Hepatocyte (in vitro differentiated cells): ENCODE measurements around the gene MPG. TPM values are rescaled to one million over a fixed set of nuclear protein-coding genes. Genes with fewer than 3 reads are reported as not detected.

Experiments used
- DNase-seq: peaks from one replicate; pipeline ENCODE4 v3.0.0-alpha.2; 2016; ENCODE audit warnings: low spot score
- H2AFZ ChIP-seq: fragments of 200-600 bp; sonication (generic); 2 replicates; pipeline ENCODE4 v1.6.0; 2016; ENCODE audit warnings: antibody characterized with exemption, mild to moderate bottlenecking
- H3K27ac ChIP-seq: fragments of 200-600 bp; sonication (generic); 2 replicates; pipeline ENCODE4 v1.5.1; 2016; ENCODE audit warnings: mild to moderate bottlenecking
- H3K27me3 ChIP-seq: fragments of 200-600 bp; sonication (generic); 2 replicates; pipeline ENCODE4 v1.6.1; 2016
- H3K36me3 ChIP-seq: fragments of 200-600 bp; sonication (generic); replicated peaks from 2 replicates; pipeline ENCODE4 v1.5.1; 2016; ENCODE audit warnings: low read depth; ENCODE audit not compliant: insufficient read depth
- H3K4me1 ChIP-seq: fragments of 200-600 bp; sonication (generic); 2 replicates; pipeline ENCODE4 v1.5.1; 2016; ENCODE audit warnings: mild to moderate bottlenecking, moderate library complexity; ENCODE audit not compliant: insufficient read depth
- H3K4me2 ChIP-seq: fragments of 200-600 bp; sonication (generic); 2 replicates; pipeline ENCODE4 v1.6.0; 2016
- H3K4me3 ChIP-seq: fragments of 200-600 bp; sonication (generic); 2 replicates; pipeline ENCODE4 v1.5.1; 2016; ENCODE audit warnings: mild to moderate bottlenecking
- H3K79me2 ChIP-seq: fragments of 200-600 bp; sonication (generic); 2 replicates; pipeline ENCODE4 v1.6.0; 2017; ENCODE audit warnings: mild to moderate bottlenecking
- H3K9me2 ChIP-seq: fragments of 200-600 bp; sonication (generic); replicated peaks from 2 replicates; pipeline ENCODE4 v1.6.0; 2017; ENCODE audit warnings: mild to moderate bottlenecking; ENCODE audit not compliant: insufficient read depth
- H3K9me3 ChIP-seq: fragments of 200-600 bp; sonication (generic); 2 replicates; pipeline ENCODE4 v1.5.1; 2016; ENCODE audit warnings: low read depth, mild to moderate bottlenecking
- H4K20me1 ChIP-seq: fragments of 200-600 bp; sonication (generic); 2 replicates; pipeline ENCODE4 v1.6.0; 2016; ENCODE audit warnings: mild to moderate bottlenecking; ENCODE audit not compliant: insufficient read depth, poor library complexity, severe bottlenecking
- CTCF ChIP-seq: fragments of 200-600 bp; sonication (generic); IDR thresholded peaks from 2 replicates; pipeline ENCODE4 v1.5.1; 2016; ENCODE audit warnings: antibody characterized with exemption, mild to moderate bottlenecking; ENCODE audit not compliant: poor library complexity
- EZH2 ChIP-seq: fragments of 200-600 bp; sonication (generic); IDR thresholded peaks from 2 replicates; pipeline ENCODE4 v1.6.1; 2016; ENCODE audit warnings: antibody characterized with exemption, mild to moderate bottlenecking, borderline replicate concordance
- EZH2phosphoT487 ChIP-seq: fragments of 200-600 bp; sonication (generic); IDR thresholded peaks from one replicate; pipeline ENCODE4 v1.6.1; 2018; ENCODE audit warnings: antibody characterized with exemption, mild to moderate bottlenecking, low read depth, moderate library complexity; ENCODE audit not compliant: unreplicated experiment, severe bottlenecking
- WGBS: methylation state at CpG from one replicate; pipeline ENCODE4 v1.1.6; 2016; ENCODE audit warnings: low lambda C conversion rate; ENCODE audit errors: missing lambda C conversion rate; 5-methylcytosine and 5-hydroxymethylcytosine counted together
- polyA plus RNA-seq: library from polyadenylated mRNA; unstranded; fragments of >200 nt; fragmentation: Nextera tagmentation; extraction: Ambion mirVana; gene quantifications from 2 replicates; pipeline ENCODE4 v1.2.1, GENCODE V29; 2016
- total RNA-seq: library from RNA; depleted of rRNA; stranded (reverse); fragments of >200 nt; gene quantifications from 2 replicates; pipeline ENCODE4 v1.2.3, GENCODE V29; 2014

Gene MPG
- total and polyA plus RNA-seq, 2 experiments from 2014 or later = 67.4 to 83.9 TPM

DNA sequence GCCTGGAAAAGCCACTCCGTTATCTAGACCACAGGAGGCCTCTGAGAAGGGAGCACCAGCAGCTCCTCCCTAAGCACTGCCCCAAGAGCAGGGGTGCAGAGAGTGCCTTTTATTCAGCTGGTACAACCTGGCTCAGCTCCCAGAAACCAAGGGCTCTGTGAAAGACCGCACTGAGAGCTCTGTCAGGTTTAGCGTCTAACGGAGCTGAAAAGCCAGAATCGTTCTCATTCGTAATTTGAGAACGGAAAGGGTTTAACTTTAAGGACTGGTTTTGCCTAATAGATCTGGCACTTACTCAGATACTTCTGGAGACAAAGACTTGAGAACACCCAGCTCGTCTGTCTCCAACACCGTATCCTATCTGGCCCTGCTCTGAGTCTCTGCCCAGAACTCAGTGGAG, 13.5 kb downstream of the MPG start:
- no peak for TF ChIP-seq CTCF
- no peak for TF ChIP-seq EZH2
- TF ChIP-seq EZH2phosphoT487 = no peak
- Histone ChIP-seq H3K4me2 (no peak overlapping the region), H3K4me3 (no peak overlapping the region), H3K9me3 (no peaks in the 10 kb centered on the region), H3K36me3 (no peaks in the 10 kb centered on the region), H3K27me3 (no peaks in the 10 kb centered on the region), H3K4me1 (no peaks in the 10 kb centered on the region), H3K79me2 (no peaks in the 10 kb centered on the region), H2AFZ (no peak overlapping the region), H3K9me2 (no peaks in the 10 kb centered on the region), H3K27ac (peak overlapping the region; percentile 23), H4K20me1 (no peaks in the 10 kb centered on the region)
- 47% methylated on average over 9 of the region's 9 CpGs for WGBS
- peak; percentile 63 for DNase-seq

GRCh38 chr16:92431-93339, 14.7 kb downstream of the MPG start:
- DNase-seq = no peak
- no peaks in the 10 kb centered on the region for H3K27me3 ChIP-seq
- H3K4me1 ChIP-seq = no peaks in the 10 kb centered on the region
- no peaks in the 10 kb centered on the region for H3K79me2 ChIP-seq
- no peaks in the 10 kb centered on the region for H3K36me3 ChIP-seq
- no peaks in the 10 kb centered on the region for H3K9me3 ChIP-seq
- WGBS = 95% methylated on average over 15 of the region's 15 CpGs
- no peak overlapping the region for H3K4me3 ChIP-seq
- TF ChIP-seq EZH2 (no peak), CTCF (no peak)
- no peak overlapping the region for H3K27ac ChIP-seq
- no peak overlapping the region for H3K4me2 ChIP-seq
- no peaks in the 10 kb centered on the region for H3K9me2 ChIP-seq
- no peaks in the 10 kb centered on the region for H4K20me1 ChIP-seq
- H2AFZ ChIP-seq = no peak overlapping the region

DNA sequence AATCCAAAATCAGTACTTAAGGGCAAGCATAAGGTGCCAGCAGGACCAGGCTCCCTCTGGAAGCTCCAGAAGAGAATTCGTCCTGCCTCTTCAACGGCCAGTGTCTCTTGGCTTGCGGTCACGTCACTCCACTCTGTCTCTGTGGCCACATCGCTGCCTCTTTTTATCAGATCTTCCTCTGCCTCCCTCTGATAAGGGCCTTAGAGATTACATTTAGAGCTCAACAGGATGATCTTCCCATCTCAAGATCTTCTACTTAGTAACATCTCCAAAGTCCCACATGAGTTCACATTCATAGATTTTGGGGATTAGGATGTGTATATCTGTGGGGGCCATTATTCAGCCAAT, 16.9 kb downstream of the MPG start:
- Histone ChIP-seq H3K4me3 (no peak overlapping the region), H2AFZ (no peak overlapping the region), H3K9me2 (no peaks in the 10 kb centered on the region), H3K36me3 (no peaks in the 10 kb centered on the region), H3K79me2 (no peaks in the 10 kb centered on the region), H3K4me1 (no peaks in the 10 kb centered on the region), H3K27me3 (no peaks in the 10 kb centered on the region), H4K20me1 (no peaks in the 10 kb centered on the region), H3K9me3 (no peaks in the 10 kb centered on the region), H3K27ac (no peak overlapping the region), H3K4me2 (no peak overlapping the region)
- TF ChIP-seq CTCF = no peak
- TF ChIP-seq EZH2 = no peak
- no peak for TF ChIP-seq EZH2phosphoT487
- 89% methylated on average over 5 of the region's 5 CpGs for WGBS
- no peak for DNase-seq
